Erythroblast (primary cell): ENCODE data around the gene SH3RF2.

Experiments used
- GATA1 ChIP-seq: IDR thresholded peaks from 2 replicates; pipeline ENCODE4 v1.6.1; 2011; ENCODE audit warnings: low read depth, mild to moderate bottlenecking, control low read depth, low read length, moderate library complexity
- POLR2A ChIP-seq: IDR thresholded peaks from 2 replicates; pipeline ENCODE4 v1.6.1; 2011; ENCODE audit warnings: mild to moderate bottlenecking, low read length

- no peak for TF ChIP-seq POLR2A
- no peak for TF ChIP-seq GATA1
Observed at GRCh38 chr5:145931718-145932117, 4.7 kb upstream of the SH3RF2 start.
